Heart left ventricle (tissue), 16 donors: ENCODE results near the gene MAST1. TPM values are rescaled to one million over a fixed set of nuclear protein-coding genes. Genes with fewer than 3 reads are reported as not detected.
A peak's percentile ranks its signal among the peaks of the same experiment; 100 is the strongest.

ENCODE experiments used
- ATAC-seq, 4 donors: fragments of 200-7000 bp; cut with Tn5 transposase; one replicate each; pipeline ENCODE4 v1.9.1; 2020 to 2022; ENCODE audit warnings: moderate library complexity in 4 of 4, mild to moderate bottlenecking in 3 of 4, moderate number of reproducible peaks in 1 of 4
- DNase-seq, 5 donors: peaks; one replicate each; pipeline ENCODE4 v3.0.0-alpha.2; 2020
- H3K27ac ChIP-seq, 12 donors: fragments of 200-600 bp; sonication (generic) in 4 of 12; one replicate each; pipeline versions ENCODE4 v1.5.0 to v1.8.0; 2016 to 2022; ENCODE audit warnings: mild to moderate bottlenecking in 2 of 12
- H3K27me3 ChIP-seq, 9 donors: fragments of 200-600 bp; sonication (generic) in 2 of 9; one replicate each; pipeline versions ENCODE4 v1.5.1 to v1.8.0; 2016 to 2022; ENCODE audit warnings: mild to moderate bottlenecking in 3 of 9
- H3K36me3 ChIP-seq, 9 donors: fragments of 200-600 bp; sonication (generic) in 2 of 9; one replicate each; pipeline versions ENCODE4 v1.5.0 to v1.8.0; 2018 to 2022; ENCODE audit warnings: mild to moderate bottlenecking in 2 of 9
- H3K4me1 ChIP-seq, 12 donors: fragments of 200-600 bp; sonication (generic) in 4 of 12; one replicate each; pipeline versions ENCODE4 v1.5.0 to v1.8.0; 2016 to 2022; ENCODE audit warnings: mild to moderate bottlenecking in 3 of 12
- H3K4me3 ChIP-seq, 12 donors: fragments of 200-600 bp; sonication (generic) in 4 of 12; one replicate each; pipeline versions ENCODE4 v1.5.0 to v1.8.0; 2017 to 2022; ENCODE audit warnings: mild to moderate bottlenecking in 9 of 12, moderate library complexity in 4 of 12
- H3K9me3 ChIP-seq, 12 donors: fragments of 200-600 bp; sonication (generic) in 4 of 12; one replicate each; pipeline versions ENCODE4 v1.5.0 to v1.8.0; 2016 to 2022; ENCODE audit warnings: mild to moderate bottlenecking in 1 of 12
- POLR2A ChIP-seq, 2 donors: fragments of 450-650 bp; IDR thresholded peaks; one replicate each; pipeline ENCODE4 v1.6.1; 2017; ENCODE audit warnings: antibody characterized with exemption in 2 of 2, mild to moderate bottlenecking in 2 of 2, moderate library complexity in 2 of 2
- WGBS, 4 donors: extraction: QIAGEN DNeasy Blood & Tissue Kit in 2 of 4; methylation state at CpG; one replicate each; pipeline versions ENCODE4 v1.1.5 to v1.1.7; 2013 to 2018; 5-methylcytosine and 5-hydroxymethylcytosine counted together
- intact Hi-C, 10 donors: fragments of 100-400 bp; cut with DNase I; formaldehyde crosslinking; loops; one replicate each; pipeline versions ENCODE4 v1.11.1 to v1.14.2; 2022
- polyA plus RNA-seq, 2 donors: library from polyadenylated mRNA; stranded (reverse); fragments of 200-250 nt; gene quantifications; one replicate each; pipeline ENCODE4 v1.2.3, GENCODE V29; 2013
- total RNA-seq, 9 donors: library from RNA; depleted of rRNA in 2 of 9; stranded (reverse); fragments of >200 nt in 2 of 9; fragmentation: NEBNext Ultra II Directional in 3 of 9; extraction: Animal tissue kit (Norgen Biotek cat#: 25700) in 3 of 9; gene quantifications; one replicate each; pipeline versions ENCODE4 v1.1.0 to v1.2.4, GENCODE V29; 2016 to 2023
- TF ChIP-seq, protein P1 (sequence below), 12 donors: fragments of 200-600 bp; sonication (generic) in 4 of 12; IDR thresholded peaks; one replicate each; pipeline versions ENCODE4 v1.5.0 to v1.8.0; 2018 to 2022; ENCODE audit warnings: antibody characterized with exemption in 12 of 12, mild to moderate bottlenecking in 5 of 12
- donor health status: ischemic (EF 13 %, LVEDD 7.1; RV severe dilation, severe dysfunction).
- donor health status: healthy with polysubstance abuse.
- donor health status: DM: no; HTN: yes; CAD: no.
- donor health status: DM: no; HTN: no; CAD: no.
- donor health status: ischemic (EF 25% LVEDD 6.9; RV normal size, moderate dysfunction).
- donor health status: ischemic (EF 25% LVEDD 5.7; RV mildly dilated, moderate dysfunction).
- donor health status: healthy.
- donor health status: DM: yes; HTN: yes; CAD: no.
- donor health status: ischemic (EF 35%, LVEDD 5.7; RV mildly dilated, moderate dysfunction).
- donor health status: nonischemic (EF 11% LVEDD 7.7; RV severe dilation, severe dysfunction).
- donor health status: DM: yes; HTN: yes; CAD: no.
- donor health status: PGD.
- donor health status: ischemic (EF 29% LVEDD 5.4; RV normal size, mild dysfunction).
- donor health status: nonischemic (EF 23%, LVEDD 6.1; RV moderate dilation, normal function).

The MAST1 gene
- total and polyA plus RNA-seq, 11 donors = 0.15 to 1.7 (median 0.31) TPM; not detected in 3

DNA sequence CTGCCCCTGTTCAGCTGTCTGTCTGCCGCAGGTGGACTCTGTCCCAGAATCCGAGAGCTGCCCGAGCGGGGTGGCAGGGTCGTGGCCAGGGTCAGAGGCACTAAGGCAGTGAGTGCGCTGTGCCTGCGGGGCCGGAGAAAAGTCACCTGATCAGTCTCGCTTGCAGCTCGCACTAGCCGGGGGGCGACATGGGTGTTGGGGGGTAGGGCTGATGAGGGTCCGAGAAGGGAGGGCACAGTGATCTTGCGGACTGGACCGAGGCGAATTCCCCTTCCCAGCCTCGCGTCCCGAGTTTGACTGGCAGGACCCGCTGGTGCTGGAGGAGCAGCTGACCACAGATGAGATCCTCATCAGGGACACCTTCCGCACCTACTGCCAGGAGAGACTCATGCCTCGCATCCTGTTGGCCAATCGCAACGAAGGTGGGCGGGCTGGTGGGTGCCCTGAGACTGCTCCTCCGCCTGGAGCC lies 53.3 kb downstream of the MAST1 start:
- H3K4me3 ChIP-seq = peak overlapping the region; percentile 71 to 98 (median 86)
- peak overlapping the region in 7 of 12 donors; percentile 64 to 85 (median 74) for H3K27ac ChIP-seq
- H3K36me3 ChIP-seq = peaks cover 0 to 31% (median 25%) of the 10 kb centered on the region in 9 donors
- TF ChIP-seq POLR2A (IDR thresholded peaks at IDR 0.05) = no peak
- 7 to 8% (median 8%) methylated on average over 22 to 26 of the region's 26 CpGs for WGBS, 4 donors
- H3K4me1 ChIP-seq = peaks cover 0 to 22% (median 11%) of the 10 kb centered on the region in 12 donors
- DNase-seq (no peak), ATAC-seq (peak in 1 of 4 donors; percentile 2)
- H3K27me3 ChIP-seq = peaks cover 0 to 6% (median 0%) of the 10 kb centered on the region in 9 donors
- no peaks in the 10 kb centered on the region for H3K9me3 ChIP-seq
- intact Hi-C loops = loop anchor here in 2 of 10 donors (2.0 to 10.0 kb wide), 2 partner anchors 47 to 63 kb away; partner anchors contain the start of genes CALR (in 1 of the 2) and GADD45GIP1 (in 1 of the 2)

DNA sequence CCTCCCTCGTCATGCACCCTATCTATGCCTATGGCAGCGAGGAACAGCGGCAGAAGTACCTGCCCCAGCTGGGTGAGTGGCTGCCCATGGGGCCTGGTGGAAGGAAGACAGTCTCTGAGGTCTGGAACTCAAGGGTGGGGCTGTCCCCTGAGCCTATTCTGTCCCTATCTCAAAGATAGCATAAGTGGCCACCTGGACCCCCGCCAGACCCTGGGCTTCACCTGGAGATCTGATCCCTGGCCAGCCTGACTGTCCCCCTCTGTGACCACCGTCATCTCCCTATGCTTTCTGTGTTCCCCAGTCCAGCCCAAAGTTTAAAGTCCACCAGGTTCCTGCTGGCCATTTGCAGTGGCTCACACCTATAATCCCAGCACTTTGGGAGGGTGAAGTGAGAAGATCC lies 55.3 kb downstream of the MAST1 start:
- no peak for TF ChIP-seq POLR2A (IDR thresholded peaks at IDR 0.05)
- TF ChIP-seq, protein P1, sequence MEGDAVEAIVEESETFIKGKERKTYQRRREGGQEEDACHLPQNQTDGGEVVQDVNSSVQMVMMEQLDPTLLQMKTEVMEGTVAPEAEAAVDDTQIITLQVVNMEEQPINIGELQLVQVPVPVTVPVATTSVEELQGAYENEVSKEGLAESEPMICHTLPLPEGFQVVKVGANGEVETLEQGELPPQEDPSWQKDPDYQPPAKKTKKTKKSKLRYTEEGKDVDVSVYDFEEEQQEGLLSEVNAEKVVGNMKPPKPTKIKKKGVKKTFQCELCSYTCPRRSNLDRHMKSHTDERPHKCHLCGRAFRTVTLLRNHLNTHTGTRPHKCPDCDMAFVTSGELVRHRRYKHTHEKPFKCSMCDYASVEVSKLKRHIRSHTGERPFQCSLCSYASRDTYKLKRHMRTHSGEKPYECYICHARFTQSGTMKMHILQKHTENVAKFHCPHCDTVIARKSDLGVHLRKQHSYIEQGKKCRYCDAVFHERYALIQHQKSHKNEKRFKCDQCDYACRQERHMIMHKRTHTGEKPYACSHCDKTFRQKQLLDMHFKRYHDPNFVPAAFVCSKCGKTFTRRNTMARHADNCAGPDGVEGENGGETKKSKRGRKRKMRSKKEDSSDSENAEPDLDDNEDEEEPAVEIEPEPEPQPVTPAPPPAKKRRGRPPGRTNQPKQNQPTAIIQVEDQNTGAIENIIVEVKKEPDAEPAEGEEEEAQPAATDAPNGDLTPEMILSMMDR (IDR thresholded peaks at IDR 0.05) = no peak
- intact Hi-C loops = loop anchor here in 1 of 10 donors (10.0 kb wide), 1 partner anchor 61 kb away; the partner anchor contains the start of gene GADD45GIP1
- WGBS, 4 donors = 88 to 95% (median 93%) methylated on average over 5 of the region's 5 CpGs

DNA sequence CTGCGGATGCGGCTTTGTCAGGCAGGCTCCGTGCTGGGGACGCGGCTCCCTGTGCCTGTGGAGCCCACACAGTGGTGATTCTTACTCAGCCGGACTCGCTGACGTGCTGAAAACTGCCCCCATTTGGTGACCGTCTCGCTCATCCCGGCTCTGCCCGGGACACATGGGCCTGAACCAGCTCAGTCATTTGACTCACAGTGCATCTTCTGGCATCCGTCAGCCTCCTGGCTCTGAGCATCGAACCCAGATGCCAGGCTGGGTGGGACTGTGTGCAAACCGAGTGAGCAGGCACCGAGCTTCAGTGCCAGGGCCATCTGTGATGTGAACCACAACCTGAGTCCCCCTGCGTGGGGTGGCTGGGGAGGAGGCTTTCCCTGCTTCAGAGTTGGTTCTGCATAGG lies 58.1 kb downstream of the MAST1 start:
- Histone ChIP-seq H3K27me3 (no peaks in the 10 kb centered on the region), H3K27ac (no peak overlapping the region), H3K36me3 (peaks cover 0 to 65% (median 57%) of the 10 kb centered on the region in 9 donors), H3K4me3 (no peak overlapping the region), H3K4me1 (peaks cover 0 to 13% (median 8%) of the 10 kb centered on the region in 12 donors), H3K9me3 (no peaks in the 10 kb centered on the region)
- 93 to 97% (median 96%) methylated on average over 5 to 17 of the region's 17 CpGs for WGBS, 4 donors
- TF ChIP-seq, protein P1 (IDR thresholded peaks at IDR 0.05) = no peak
- no peak for TF ChIP-seq POLR2A (IDR thresholded peaks at IDR 0.05)
- intact Hi-C loops = loop anchor here in 1 of 10 donors (10.0 kb wide), 1 partner anchor 58 kb away; the partner anchor contains the start of gene GADD45GIP1
- ATAC-seq = no peak
- no peak for DNase-seq

More for the DNA sequence above, 55.3 kb downstream of the MAST1 start:
- H3K27me3 ChIP-seq = no peaks in the 10 kb centered on the region
- peaks cover 0 to 50% (median 37%) of the 10 kb centered on the region in 9 donors for H3K36me3 ChIP-seq
- no peak for DNase-seq
- peaks cover 0 to 22% (median 11%) of the 10 kb centered on the region in 12 donors for H3K4me1 ChIP-seq
- H3K9me3 ChIP-seq = no peaks in the 10 kb centered on the region
- no peak overlapping the region for H3K27ac ChIP-seq
- ATAC-seq = no peak
- H3K4me3 ChIP-seq = no peak overlapping the region

DNA sequence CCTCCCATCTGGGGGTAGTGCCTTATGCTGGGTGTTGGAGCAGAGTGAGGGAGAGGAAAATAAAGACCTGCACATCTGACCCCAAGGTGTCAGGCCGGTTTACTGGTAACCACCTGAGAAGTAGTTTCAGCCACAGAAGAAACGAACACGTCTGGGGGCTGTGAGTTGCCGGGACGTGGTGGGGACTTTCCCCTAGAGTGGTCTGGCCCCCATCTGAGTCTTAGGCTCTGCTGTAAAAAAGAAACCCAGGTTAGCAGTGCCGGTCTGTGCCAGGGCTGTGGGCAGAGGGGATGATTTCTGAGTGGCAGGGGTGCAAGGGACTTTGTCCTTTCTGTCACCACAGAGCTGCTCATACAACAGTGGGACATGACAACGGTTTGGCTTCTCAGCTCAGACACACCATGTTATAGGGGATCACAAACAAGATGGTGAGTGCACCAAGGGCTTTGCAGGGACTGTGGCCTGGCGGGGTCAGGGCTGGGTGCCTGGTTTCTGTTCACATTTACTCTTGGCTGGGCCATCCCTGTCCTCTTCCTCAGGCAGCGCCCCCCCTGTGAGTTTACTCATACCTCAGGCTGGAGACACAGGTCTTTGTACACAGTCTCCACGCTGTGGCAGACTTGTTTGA lies 61.7 kb downstream of the MAST1 start:
- WGBS, 4 donors = 90 to 93% (median 92%) methylated on average over 10 of the region's 10 CpGs
- TF ChIP-seq, protein P1 (IDR thresholded peaks at IDR 0.05) = no peak
- no peak for TF ChIP-seq POLR2A (IDR thresholded peaks at IDR 0.05)
- ATAC-seq = no peak
- DNase-seq = no peak
- Histone ChIP-seq H3K27me3 (no peaks in the 10 kb centered on the region), H3K36me3 (peaks cover 0 to 47% (median 39%) of the 10 kb centered on the region in 9 donors), H3K4me1 (no peaks in the 10 kb centered on the region), H3K4me3 (no peak overlapping the region), H3K9me3 (no peaks in the 10 kb centered on the region), H3K27ac (no peak overlapping the region)
- intact Hi-C loops = loop anchor here in 1 of 10 donors (10.0 kb wide), 1 partner anchor 55 kb away; the partner anchor contains the start of gene GADD45GIP1
